ENCODE measurements around the gene LITAFD.

DNA sequence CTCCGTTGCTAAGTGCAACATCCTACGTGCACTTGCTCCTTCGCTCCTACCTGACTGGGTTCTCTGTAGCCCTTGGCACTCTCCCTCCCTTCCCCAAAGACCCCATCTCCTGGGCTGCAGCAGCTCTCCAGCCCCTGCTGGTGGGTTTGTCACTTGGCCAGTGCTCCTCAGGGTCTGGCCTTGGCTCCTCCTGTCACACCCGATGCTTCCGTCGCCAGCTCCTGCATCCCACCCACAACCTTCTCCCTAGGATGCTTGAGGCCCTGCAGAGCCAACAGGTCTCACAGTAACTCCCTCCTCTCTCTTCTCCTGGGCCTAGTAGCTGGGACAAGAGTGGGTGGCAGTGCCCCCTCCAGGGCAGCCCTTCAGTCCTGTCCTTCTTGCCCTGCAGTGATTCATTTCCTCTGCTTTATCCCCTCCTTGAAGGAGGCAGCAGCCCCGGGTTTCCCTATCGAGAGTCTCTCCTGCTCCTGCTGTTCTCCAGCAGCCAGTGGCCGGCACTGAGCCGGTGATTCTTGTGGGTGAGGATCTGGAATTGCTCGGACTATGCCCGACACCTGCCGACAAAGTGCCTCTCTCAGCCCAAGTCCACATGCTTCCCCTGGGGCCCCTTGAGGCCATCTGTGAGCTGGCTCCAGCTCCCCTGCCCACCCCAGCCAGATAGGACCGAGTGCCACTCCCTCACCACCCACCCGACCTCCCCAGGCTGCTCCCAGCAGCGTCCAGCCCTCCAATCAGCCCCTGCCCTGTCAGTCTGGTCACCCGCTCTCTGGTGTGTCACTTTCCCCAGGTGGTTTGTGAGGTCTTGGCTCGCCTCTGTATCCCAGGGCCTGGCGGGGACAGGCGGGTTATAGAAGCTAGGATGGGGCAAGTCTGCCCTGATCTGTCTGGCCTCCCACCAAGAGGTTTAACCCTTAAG, 3.8 kb downstream of the LITAFD start:
- TF ChIP-seq, protein P1, sequence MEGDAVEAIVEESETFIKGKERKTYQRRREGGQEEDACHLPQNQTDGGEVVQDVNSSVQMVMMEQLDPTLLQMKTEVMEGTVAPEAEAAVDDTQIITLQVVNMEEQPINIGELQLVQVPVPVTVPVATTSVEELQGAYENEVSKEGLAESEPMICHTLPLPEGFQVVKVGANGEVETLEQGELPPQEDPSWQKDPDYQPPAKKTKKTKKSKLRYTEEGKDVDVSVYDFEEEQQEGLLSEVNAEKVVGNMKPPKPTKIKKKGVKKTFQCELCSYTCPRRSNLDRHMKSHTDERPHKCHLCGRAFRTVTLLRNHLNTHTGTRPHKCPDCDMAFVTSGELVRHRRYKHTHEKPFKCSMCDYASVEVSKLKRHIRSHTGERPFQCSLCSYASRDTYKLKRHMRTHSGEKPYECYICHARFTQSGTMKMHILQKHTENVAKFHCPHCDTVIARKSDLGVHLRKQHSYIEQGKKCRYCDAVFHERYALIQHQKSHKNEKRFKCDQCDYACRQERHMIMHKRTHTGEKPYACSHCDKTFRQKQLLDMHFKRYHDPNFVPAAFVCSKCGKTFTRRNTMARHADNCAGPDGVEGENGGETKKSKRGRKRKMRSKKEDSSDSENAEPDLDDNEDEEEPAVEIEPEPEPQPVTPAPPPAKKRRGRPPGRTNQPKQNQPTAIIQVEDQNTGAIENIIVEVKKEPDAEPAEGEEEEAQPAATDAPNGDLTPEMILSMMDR (conservative IDR thresholded peaks at IDR 0.05) = no peak
- TF ChIP-seq EZH2 (IDR thresholded peaks at IDR 0.05; ENCODE audit: low read depth) = no peak
